ENCODE measurements around the gene CTPS2.

Gene CTPS2

GRCh38 chrX:16695079-16695676 lies 17.3 kb downstream of the CTPS2 start:
- no peak overlapping the region for H3K4me3 ChIP-seq (ENCODE audit: low read depth, low read length)
- TF ChIP-seq POLR2A (IDR thresholded peaks at IDR 0.05; ENCODE audit: extremely low read depth, insufficient read length) (no peak), MAX (IDR thresholded peaks at IDR 0.05; ENCODE audit: low read depth, low read length) (peak; percentile 66; the same call in 1 of the 2 replicates), CTCF (IDR thresholded peaks at IDR 0.05; ENCODE audit: low read depth, low read length) (peak; percentile 78)
- DNase-seq (ENCODE audit: low read depth), result peak; percentile 62

GRCh38 chrX:16687514-16687913 lies 25.0 kb downstream of the CTPS2 start:
- H3K4me3 ChIP-seq (ENCODE audit: low read depth, low read length), result no peak overlapping the region
- TF ChIP-seq MYC (IDR thresholded peaks at IDR 0.05; ENCODE audit: low read depth, low read length) (no peak), CTCF (IDR thresholded peaks at IDR 0.05; ENCODE audit: low read depth, low read length) (no peak), MAX (IDR thresholded peaks at IDR 0.05; ENCODE audit: low read depth, low read length) (no peak), POLR2A (IDR thresholded peaks at IDR 0.05; ENCODE audit: extremely low read depth, insufficient read length) (no peak)
- no peak for DNase-seq (ENCODE audit: low read depth)

GRCh38 chrX:16683007-16683664 lies 29.3 kb downstream of the CTPS2 start:
- TF ChIP-seq MYC (IDR thresholded peaks at IDR 0.05; ENCODE audit: low read depth, low read length) (no peak), MAX (IDR thresholded peaks at IDR 0.05; ENCODE audit: low read depth, low read length) (no peak), POLR2A (IDR thresholded peaks at IDR 0.05; ENCODE audit: extremely low read depth, insufficient read length) (no peak), CTCF (IDR thresholded peaks at IDR 0.05; ENCODE audit: low read depth, low read length) (no peak)
- H3K4me3 ChIP-seq (ENCODE audit: low read depth, low read length), result no peak overlapping the region
- DNase-seq (ENCODE audit: low read depth), result no peak

GRCh38 chrX:16678689-16679088 lies 33.8 kb downstream of the CTPS2 start:
- no peak for TF ChIP-seq CTCF (IDR thresholded peaks at IDR 0.05; ENCODE audit: low read depth, low read length)
- no peak for TF ChIP-seq POLR2A (IDR thresholded peaks at IDR 0.05; ENCODE audit: extremely low read depth, insufficient read length)
- TF ChIP-seq MYC (IDR thresholded peaks at IDR 0.05; ENCODE audit: low read depth, low read length), result no peak
- no peak overlapping the region for H3K4me3 ChIP-seq (ENCODE audit: low read depth, low read length)
- DNase-seq (ENCODE audit: low read depth), result no peak

GRCh38 chrX:16671005-16671404 lies 41.5 kb downstream of the CTPS2 start:
- peak; percentile 61 for DNase-seq (ENCODE audit: low read depth)
- no peak overlapping the region for H3K4me3 ChIP-seq (ENCODE audit: low read depth, low read length)
- TF ChIP-seq CTCF (IDR thresholded peaks at IDR 0.05; ENCODE audit: low read depth, low read length) (peak; percentile 17), MYC (IDR thresholded peaks at IDR 0.05; ENCODE audit: low read depth, low read length) (no peak), POLR2A (IDR thresholded peaks at IDR 0.05; ENCODE audit: extremely low read depth, insufficient read length) (no peak)

GRCh38 chrX:16666541-16666940 lies 45.9 kb downstream of the CTPS2 start:
- no peak for DNase-seq (ENCODE audit: low read depth)
- no peak overlapping the region for H3K4me3 ChIP-seq (ENCODE audit: low read depth, low read length)
- no peak for TF ChIP-seq CTCF (IDR thresholded peaks at IDR 0.05; ENCODE audit: low read depth, low read length)
- no peak for TF ChIP-seq MYC (IDR thresholded peaks at IDR 0.05; ENCODE audit: low read depth, low read length)
- no peak for TF ChIP-seq POLR2A (IDR thresholded peaks at IDR 0.05; ENCODE audit: extremely low read depth, insufficient read length)
- no peak for TF ChIP-seq MAX (IDR thresholded peaks at IDR 0.05; ENCODE audit: low read depth, low read length)
